GM12875 (cell line): Measurements from ENCODE around the gene CCNY.

Experiments
- H3K4me3 ChIP-seq: one replicate; pipeline ENCODE4 v1.5.1; 2011; ENCODE audit warnings: low read depth, low read length, control low read depth
- TF ChIP-seq, protein P1 (sequence below): IDR thresholded peaks from 2 replicates; pipeline ENCODE4 v1.5.1; 2011; ENCODE audit warnings: low read depth, mild to moderate bottlenecking, control low read depth, inconsistent platforms, low read length, moderate library complexity, borderline replicate concordance; ENCODE audit not compliant: insufficient read depth

CCNY gene

GRCh38 chr10:35355971-35356724, 19.8 kb downstream of the CCNY start:
- TF ChIP-seq, protein P1, sequence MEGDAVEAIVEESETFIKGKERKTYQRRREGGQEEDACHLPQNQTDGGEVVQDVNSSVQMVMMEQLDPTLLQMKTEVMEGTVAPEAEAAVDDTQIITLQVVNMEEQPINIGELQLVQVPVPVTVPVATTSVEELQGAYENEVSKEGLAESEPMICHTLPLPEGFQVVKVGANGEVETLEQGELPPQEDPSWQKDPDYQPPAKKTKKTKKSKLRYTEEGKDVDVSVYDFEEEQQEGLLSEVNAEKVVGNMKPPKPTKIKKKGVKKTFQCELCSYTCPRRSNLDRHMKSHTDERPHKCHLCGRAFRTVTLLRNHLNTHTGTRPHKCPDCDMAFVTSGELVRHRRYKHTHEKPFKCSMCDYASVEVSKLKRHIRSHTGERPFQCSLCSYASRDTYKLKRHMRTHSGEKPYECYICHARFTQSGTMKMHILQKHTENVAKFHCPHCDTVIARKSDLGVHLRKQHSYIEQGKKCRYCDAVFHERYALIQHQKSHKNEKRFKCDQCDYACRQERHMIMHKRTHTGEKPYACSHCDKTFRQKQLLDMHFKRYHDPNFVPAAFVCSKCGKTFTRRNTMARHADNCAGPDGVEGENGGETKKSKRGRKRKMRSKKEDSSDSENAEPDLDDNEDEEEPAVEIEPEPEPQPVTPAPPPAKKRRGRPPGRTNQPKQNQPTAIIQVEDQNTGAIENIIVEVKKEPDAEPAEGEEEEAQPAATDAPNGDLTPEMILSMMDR, result no peak
- no peak overlapping the region for H3K4me3 ChIP-seq

- no peak overlapping the region for H3K4me3 ChIP-seq
- TF ChIP-seq, protein P1, result no peak
Measured at GRCh38 chr10:35356725-35357092, 20.4 kb downstream of the CCNY start.

DNA sequence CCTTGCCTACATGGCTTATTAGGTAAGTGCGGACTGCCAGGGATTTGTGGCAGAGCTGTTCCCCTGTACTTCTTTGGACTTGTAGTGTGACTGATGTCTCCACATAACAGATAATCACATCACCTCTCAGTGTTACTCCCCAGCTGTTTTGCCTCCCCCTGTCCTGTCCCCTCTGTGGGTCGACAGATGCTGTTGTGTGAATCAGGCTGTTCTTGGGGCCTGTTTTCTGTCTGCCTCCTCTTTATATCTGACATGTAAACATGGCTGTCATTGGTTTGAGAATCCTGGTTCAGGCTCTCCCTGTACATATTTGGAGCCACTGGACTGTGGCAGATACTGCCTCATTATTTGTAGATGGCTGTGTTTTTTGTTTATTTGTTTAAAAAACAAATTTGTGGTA, 22.7 kb downstream of the CCNY start:
- no peak overlapping the region for H3K4me3 ChIP-seq
- TF ChIP-seq, protein P1, result no peak

- TF ChIP-seq, protein P1, result no peak
- H3K4me3 ChIP-seq, result no peak overlapping the region
Measured at GRCh38 chr10:35359873-35360272, 23.6 kb downstream of the CCNY start.

DNA sequence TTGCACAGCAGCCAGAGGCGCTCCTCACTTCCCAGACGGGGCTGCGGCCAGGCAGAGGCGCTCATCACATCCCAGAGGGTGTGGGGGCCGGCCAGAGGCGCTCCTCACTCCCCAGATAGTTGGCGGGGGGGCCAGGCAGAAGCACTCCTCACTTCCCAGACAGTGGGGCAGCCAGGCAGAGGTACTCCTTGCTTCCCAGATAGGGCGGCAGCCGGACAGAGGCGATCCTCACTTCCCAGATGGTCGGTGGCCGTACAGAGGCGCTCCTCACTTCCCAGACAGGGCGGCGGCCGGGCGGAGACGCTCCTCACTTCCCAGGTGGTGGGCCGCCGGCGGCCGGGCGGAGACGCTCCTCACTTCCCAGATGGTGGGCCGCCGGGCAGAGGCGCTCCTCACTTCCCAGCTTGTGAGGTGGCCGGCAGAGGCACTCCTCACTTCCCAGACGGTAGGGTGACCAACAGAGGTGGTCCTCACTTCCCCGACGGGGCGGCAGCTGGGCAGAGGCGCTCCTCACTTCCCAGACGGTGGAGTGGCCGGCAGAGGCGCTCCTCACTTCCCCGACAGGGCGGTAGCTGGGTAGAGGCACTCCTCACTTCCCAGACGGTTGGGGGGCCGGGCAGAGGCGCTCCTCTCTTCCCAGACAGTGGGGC, 26.5 kb downstream of the CCNY start:
- TF ChIP-seq, protein P1, result no peak
- H3K4me3 ChIP-seq, result no peak overlapping the region

DNA sequence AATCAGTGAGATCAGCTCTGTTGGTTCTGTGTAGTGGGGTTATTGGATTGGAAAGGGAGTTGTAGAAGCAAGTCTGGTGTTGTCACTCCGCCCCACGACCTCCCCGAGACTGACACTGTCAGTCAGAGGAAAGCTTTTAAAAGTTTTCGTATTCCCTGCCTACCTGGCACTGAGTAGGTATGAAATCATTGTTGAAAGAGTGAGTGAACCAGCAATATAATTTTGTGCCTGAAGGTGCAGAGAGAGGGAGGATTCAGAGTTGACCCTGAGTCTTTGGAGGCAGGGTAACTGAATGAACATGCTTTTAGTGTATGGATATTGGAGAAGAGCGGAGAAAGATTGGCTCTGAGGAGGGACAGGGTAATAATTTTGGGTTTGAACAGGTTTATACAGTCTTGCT, 27.3 kb downstream of the CCNY start:
- no peak overlapping the region for H3K4me3 ChIP-seq
- TF ChIP-seq, protein P1, result no peak

- TF ChIP-seq, protein P1, result no peak
- no peak overlapping the region for H3K4me3 ChIP-seq
Measured at GRCh38 chr10:35364808-35365207, 28.5 kb downstream of the CCNY start.
